ENCODE measurements around the gene CPED1.

- no peak for TF ChIP-seq CTCF (IDR thresholded peaks at IDR 0.05)
- no peak for TF ChIP-seq POLR2A (IDR thresholded peaks at IDR 0.05)
- no peak for TF ChIP-seq POLR2AphosphoS5 (IDR thresholded peaks at IDR 0.05)
- no peak for TF ChIP-seq EP300 (IDR thresholded peaks at IDR 0.05)
Observed at GRCh38 chr7:120961638-120962173, 26.8 kb upstream of the CPED1 start.
